ENCODE measurements around the gene HPCAL1.

HPCAL1 gene

GRCh38 chr2:10372203-10372861, 69.6 kb downstream of the HPCAL1 start:
- no peak for FAIRE-seq

DNA sequence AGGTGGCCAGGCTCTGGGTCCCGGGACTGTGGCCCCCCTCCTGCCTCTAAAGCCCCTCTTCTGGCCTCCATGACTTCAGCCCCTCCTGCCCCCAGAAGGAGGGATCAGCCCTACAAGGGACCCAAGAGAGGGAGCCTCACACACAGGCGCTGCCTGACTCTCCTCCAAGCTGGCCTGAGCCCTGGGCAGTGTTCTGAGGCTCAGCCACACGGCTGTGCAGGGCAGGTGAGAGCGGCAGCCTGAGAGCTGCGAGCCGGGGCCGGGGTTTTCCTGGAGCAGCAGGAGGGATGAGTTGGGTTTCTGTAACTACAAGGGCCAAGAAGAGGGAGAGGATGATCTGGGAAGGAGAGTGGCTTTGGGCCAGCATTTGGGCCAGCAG, 70.1 kb downstream of the HPCAL1 start:
- no peak for FAIRE-seq

DNA sequence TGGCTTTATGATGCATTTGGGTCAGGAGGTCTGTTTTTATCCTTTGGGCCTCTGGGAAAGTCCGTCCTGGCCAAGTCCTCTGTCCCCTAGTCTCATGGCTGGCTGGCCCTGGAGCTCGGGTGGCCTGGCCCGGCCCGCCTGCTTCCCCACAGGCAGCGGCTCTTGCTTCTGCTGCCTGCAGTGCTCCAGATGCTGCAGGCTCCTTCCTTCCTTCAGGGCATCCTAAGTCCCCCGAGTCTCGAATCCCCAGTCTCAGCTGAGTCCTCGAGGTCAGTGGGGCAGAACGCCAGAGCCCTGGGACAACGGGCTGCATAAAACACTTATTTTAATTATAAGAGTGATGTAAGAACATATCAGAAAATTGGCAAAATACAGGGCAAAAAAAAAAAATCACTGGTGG, 71.2 kb downstream of the HPCAL1 start:
- FAIRE-seq, result no peak

DNA sequence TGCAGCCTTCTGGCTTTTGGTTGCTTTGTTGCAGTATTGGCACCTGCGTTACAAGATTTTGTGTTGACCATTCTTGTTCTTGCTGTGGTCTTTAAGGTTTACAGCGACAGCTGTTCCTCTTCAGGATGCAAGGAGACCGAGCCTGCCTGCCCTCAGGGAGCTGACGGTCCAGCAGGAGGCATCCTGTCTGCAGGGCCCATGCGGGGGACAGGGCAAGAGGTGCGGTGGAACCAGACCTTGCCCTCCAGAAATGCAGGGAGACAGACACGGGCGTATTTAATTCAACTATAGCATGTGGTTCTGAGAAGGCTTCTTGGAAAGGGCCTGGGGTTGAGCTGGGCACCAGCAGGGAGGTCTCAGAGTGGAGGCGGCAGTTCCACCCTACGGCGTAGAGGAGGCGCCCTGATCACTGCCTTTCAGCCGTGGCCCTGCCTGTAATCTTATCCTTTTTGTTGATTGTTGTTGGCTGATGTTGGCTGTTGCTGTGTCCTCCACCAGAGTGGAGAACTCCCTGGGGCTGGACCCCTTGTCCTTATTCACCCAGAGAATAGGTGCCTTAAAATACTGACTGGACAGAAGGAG, 71.7 kb downstream of the HPCAL1 start:
- FAIRE-seq, result no peak

DNA sequence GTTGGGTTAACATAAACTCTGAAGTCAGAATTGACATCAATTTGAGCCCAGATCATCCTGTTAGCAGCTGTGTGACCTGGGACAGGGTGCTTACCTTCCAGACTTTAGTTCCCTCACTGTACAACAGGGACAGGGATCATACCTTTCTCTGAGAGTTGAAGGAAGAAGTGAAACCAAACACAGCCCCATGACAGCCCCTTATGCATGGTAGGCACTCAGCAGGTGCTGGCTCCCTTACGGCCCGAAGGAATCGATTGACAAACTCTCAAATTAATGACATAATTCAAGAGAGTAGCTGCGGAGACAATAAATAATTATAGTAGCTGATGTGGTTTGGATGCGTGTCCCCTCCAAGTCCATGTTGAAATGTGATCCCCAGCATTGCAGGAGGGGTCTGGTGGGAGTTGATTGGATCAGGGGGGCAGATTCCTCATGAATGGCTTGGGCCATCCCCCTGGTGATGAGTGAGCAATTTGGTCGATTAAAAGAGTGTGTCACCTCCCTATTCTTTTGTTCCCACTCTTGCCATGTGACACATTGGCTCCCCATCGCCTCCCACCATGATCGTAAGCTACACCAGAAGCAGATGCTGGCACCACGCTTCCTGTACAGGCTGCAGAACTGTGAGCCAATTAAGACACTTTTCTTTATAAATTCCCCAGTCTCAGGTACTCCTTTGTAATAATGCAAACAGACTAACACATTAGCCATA, 73.0 kb downstream of the HPCAL1 start:
- no peak for FAIRE-seq

GRCh38 chr2:10377052-10377746, 74.5 kb downstream of the HPCAL1 start:
- no peak for FAIRE-seq

DNA sequence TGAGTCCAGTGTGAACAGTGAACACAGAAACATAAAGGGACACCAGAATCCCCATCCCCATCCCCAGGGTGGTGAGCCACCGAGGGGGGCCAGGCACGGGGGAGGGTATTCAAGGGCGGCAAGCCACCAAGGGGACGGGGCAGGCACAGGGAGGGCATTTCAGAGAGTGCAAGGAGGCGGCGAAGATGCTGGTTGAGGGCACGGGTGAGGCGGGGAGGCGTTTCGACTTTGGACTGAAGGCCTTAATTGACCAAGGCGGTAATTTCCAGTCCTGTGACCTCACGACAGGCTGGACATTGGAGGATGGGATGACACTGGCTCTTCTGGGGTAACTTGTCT, 75.0 kb downstream of the HPCAL1 start:
- FAIRE-seq, result no peak

DNA sequence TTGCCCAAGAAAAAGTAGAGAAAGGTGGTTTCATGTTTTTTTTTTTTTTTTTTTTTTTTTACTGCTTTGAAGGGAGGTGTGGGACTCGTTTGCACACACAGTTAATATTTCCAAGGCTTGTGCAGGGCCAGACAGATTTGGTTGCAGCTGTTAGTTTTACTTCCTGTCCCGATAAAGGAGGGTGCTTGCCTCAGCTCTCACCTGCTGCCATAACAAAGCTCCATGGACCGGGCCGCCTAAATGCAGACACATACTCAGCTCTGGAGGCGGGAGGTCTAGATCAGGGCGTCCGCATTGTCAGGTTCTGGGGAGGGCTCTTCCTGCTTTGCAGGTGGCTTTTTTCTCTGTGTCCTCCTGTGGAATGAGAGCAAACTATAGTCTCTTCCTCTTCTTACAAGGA, 75.5 kb downstream of the HPCAL1 start:
- no peak for FAIRE-seq

DNA sequence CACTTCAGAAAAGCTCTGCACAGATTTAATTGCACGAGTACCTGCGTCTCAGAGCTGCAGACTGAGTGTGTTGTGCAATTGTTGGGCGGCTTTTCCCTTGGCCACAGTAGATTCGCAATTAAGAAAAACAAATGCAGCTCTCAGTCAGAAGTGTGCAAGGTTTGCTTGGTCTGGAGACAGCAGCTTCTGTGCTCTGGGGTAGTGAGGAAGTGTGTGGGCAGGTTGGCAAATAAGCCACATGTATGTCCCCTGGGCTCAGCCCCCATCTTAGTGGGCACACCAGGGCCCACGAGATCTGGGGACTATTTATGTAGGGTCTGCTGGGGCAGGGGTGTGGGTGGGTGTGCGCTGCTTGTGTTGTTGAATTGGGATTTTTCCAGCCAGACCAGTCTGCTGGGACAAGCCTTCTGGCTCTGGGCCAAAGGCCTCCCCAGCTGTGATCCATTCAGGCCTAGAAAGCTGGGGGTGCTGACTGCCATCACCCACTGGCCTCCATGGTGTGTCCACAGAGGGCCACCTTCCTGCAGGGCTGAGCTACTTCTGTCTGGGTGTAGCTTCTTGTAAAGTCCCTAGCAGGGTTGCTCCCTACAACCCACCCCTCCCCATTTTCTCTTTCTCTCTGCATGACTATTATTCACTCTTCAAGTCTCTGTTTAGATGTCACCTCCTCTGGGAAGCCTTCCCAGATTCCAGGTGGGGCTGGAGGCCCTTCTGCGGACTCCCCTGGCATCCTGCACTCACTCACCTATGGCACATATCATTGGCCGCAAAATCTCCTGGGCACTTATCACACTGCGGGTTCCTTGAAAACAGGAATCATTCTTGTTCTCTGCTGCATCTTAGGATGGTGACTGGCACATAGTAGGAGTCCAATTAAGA, 77.6 kb downstream of the HPCAL1 start:
- FAIRE-seq, result no peak

GRCh38 chr2:10381997-10382353, 79.3 kb downstream of the HPCAL1 start:
- no peak for FAIRE-seq

DNA sequence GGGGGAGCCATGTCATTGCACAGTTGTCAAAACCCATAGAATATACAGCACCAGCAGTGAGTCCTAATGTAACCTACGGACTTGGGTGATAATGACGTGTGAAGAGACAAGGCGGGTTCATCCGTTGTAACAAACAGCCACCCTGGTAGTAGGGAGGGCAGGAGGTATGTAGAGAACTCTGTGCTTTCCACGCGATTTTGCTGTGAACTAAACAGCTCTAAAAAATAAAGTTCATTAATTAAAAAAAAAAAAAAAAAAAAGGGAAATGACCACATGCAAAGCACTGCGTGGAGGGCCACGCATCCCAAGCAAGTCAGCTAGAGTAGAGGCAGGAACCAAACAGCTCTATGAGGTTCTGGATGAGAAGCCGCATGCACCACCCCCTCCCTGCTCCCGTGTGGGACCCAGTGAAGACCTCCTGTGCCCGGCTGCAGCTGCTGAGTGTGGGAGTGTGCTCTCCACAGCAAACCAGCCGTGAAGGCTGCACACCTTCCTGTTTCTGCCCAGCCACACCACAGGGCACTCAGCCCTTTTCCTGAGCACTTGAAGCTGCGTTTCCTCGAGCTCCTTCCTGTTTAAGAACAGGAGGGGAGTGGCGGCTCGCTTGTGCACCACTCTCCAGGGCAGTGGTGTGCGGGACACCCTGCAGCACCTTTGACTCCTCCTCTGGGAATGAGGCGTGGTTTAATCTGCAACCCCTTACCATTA, 79.8 kb downstream of the HPCAL1 start:
- FAIRE-seq, result no peak

GRCh38 chr2:10383960-10384734, 81.4 kb downstream of the HPCAL1 start:
- FAIRE-seq, result no peak

GRCh38 chr2:10385501-10385900, 82.8 kb downstream of the HPCAL1 start:
- FAIRE-seq, result no peak

GRCh38 chr2:10385933-10386773, 83.4 kb downstream of the HPCAL1 start:
- FAIRE-seq, result no peak

GRCh38 chr2:10387033-10387432, 84.3 kb downstream of the HPCAL1 start:
- no peak for FAIRE-seq

- FAIRE-seq, result no peak
Measured at GRCh38 chr2:10388954-10389560, 86.4 kb downstream of the HPCAL1 start.

DNA sequence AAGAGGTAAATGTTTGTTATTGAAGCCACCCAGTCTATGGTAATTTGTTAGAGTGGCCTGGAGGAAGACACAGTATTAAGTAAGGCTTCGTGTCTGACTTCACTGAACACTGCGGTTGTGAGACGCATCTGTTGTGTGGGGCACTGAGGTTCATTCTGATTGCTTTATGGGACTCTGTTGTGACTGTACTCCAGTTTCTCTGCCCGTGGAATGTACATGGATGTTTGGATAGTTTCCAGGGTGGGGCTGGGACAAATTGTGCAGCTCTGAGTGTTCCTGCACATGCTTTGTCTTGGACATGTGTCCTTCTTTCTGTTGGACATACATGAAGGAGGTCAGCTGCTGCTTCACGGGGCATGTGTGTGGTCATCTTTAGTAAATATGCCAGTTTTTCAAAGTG, 86.9 kb downstream of the HPCAL1 start:
- FAIRE-seq, result no peak

DNA sequence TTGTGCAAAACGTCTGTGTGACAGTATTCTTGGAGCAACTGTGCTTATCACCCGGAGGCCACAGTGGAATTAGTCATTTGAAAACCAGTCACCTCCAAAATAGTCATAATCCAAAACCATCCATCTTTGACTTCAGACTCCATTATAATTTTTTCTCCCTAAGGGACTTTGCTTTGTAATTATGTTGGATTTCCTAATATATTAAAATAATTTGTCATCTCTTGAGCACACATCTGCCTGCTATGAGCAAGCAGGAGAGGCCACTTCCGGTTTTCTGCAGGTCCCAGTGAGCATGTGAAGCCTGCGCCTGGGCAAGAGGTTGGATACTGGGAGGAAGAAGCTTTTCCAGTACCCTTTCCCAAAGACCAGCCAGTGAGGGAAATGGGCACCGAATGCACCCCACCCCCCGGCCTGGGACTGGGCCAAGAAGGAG, 87.7 kb downstream of the HPCAL1 start:
- FAIRE-seq, result no peak

GRCh38 chr2:10392100-10392499, 89.4 kb downstream of the HPCAL1 start:
- FAIRE-seq, result no peak

DNA sequence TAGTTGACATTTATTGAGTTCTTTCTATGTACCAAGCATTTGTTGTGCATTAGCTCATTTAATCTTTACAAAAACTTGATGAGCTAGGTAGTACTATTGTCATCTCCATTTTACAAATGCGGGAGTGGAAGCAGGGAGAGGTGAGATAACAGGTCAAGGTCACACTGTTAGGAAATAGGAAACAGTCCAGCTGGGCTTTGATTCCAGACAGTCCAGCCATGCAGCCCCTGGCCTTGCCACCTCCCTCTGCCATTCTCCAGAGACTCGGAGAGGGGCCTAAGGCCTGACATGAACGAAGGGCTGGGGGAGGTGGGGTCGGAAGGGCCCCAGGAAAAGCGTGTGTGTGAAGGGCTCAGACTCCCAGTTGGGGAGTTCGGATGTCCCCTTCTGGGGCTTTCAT, 89.8 kb downstream of the HPCAL1 start:
- FAIRE-seq, result no peak

Measured in TTC549 (cell line).